Activated CD4-positive, alpha-beta T cell treated with anti-CD3 and anti-CD28 coated beads, Interleukin-2, Interleukin-6, amounts not matched to agents 100 ng/mL and 50 ng/mL, durations not matched to agents 16 hours and 8 hours (primary cell): ENCODE measurements around the gene ST7.

Experiments
- DNase-seq: peaks from one replicate; pipeline ENCODE4 v3.0.0-alpha.2; 2020

ST7 gene

DNA sequence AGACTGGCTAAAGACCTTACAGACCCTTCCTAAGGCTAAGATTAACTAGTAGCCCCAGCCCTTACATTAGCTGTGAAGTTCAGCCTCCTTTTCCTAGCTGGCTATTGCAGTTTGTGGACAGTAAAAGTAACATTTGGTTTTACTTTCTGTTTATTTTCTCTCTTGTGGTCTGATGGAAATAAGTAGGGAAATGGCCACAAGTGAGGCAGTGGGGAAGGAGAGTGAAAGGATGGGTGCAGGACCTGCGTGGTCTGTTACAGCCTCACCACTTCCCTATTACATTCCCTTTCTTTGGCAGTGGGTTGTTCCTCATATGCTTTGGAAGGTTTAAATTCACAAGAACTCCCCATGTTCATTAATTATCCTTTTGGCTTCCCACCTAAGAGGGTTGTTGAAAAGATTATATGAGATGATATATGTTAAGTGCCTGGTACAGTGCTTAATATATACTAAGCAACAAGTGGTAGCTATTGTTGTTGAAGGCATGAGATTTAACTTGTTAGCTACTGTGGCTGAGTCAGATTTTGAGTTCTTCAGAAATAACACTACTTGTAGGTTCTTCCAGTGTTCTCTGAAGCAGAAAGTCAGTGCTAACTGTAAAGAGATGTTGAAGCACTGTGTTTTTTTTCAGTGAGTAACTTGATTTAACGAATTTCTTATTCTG, 181.7 kb downstream of the ST7 start:
- peak; percentile 20 for DNase-seq

DNA sequence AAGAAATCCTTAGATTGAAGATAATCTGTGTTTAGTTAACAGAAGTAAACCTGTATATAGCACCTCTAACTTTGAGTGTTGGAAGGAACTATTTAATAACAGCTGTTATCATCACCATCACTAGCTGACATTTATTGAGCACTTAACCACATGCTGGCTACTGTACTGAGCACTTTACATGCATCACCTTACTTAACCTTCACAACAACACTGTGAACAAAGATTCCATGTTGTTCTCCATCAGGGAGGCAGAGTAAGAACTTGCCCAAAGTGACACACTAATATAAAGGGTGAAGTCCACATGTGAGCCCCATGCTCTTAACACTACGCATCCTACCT, 182.2 kb downstream of the ST7 start:
- DNase-seq, result no peak

DNA sequence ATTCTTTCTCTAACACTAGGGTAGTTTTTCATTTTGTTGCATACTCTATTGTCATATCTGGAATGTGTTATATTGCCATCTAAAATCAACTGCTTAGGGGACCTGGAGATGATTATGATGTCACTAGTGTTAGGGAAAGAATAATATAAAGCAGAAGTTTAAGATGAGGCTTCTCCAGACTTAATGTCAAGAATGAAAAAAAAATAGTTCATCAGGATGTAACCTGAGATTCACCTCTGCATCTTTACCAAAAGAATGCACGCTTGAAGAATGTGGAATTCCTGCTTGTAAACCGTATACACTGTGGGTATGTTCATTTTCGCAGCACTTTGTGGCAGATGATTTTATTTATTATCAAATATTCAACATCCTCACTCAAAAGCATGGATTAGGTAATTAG, 184.6 kb downstream of the ST7 start:
- no peak for DNase-seq

DNA sequence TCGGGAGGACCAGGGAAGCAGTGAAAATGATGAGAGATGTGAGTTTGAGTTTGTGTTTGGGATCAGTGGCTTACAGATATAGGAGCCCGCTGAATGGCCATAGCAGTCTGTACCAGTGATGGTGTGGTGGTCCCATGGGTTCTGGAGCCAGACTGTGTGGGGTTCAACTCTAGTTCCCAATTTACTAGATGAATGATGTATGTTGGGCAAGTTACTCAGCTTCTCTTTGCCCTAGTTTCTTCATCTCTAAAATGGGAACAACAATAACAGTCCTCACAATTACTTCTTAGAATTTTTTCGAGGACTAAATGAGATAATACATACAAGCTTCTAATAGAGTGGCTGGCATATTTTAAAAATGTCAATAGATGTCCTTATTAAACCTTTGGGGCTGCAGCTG, 185.2 kb downstream of the ST7 start:
- DNase-seq, result no peak

DNA sequence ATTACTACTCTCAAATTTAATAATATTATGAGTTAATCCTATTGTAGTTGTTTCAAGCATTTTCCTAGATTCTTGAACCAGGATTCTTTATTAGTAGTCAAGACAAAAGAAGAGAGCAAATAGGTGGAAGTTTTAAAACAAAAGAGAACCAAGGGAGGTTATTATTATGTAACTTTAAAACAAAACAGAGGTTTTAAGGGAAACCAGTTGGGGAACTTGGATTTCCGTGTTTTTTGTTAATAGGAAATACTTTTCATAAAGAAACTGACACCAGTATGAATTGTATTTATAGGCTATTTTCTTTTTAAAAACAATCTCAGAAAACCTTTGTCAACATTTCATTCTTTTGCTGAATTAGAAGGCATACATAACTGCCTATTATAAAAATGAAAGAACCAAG, 185.7 kb downstream of the ST7 start:
- DNase-seq, result no peak

DNA sequence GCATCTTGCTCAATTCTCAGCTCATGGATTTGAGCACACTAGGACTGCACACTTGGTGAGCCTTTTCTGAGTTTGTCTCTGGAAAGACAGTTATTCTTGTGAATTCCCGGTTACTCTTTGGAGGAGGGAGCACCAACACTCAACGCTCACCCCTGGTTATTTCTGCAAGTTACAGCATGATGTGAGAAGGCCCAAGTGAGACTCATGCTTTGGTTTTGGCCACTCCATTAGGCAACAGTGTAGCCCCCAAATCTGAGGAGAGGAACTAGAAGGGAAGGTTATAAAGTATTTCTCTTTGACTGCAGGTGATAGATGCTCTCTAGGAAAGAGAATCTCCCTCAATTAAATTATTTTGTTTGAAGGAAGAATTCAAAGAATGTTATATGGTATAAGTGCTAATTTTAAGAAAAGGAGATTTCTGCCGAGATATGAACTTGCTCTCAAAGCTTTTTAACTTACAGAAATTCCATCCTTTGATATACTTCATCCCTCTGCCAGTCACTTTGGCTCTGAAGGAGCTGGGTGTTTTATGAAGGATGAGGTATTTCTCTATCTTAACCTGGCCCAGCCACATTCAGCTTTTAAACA, 186.2 kb downstream of the ST7 start:
- DNase-seq, result no peak

DNA sequence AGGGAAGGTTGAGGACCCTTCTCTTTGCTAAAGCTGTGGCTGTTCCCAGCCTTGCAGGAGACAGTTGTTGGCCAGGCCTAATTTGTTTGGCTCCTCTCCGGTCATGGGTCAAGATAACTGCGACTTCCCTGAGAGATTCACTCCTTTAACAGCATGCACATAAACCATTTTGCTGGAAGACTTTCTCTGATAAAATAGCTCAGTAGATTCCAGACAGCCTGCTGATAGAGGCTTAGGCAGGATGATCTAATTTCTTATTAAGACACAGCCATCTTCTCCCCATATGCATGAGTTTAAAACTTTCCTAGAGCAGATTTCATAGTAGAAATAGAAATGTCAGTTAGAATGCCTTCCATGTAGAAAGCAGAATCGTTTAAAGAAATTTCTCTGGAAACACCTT, 187.6 kb downstream of the ST7 start:
- no peak for DNase-seq

DNA sequence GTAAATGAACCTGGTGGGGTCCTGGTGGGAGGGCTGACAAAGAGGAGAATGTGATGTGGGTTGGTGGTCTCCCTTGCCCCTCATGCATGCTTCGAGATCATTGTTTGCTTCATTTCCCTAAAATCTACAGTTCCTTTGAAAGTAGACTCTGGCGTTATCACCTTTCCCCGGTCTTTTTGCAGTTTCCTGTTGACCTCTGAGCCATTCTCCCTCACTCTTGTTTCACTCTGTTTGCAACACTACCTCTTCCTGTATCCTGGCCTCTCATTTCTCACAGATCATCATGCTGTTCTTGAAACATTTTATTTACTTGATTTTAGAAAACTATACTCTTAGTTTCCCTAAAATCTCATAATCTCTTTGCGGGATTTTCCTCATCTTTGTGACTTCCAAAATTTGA, 189.8 kb downstream of the ST7 start:
- no peak for DNase-seq

DNA sequence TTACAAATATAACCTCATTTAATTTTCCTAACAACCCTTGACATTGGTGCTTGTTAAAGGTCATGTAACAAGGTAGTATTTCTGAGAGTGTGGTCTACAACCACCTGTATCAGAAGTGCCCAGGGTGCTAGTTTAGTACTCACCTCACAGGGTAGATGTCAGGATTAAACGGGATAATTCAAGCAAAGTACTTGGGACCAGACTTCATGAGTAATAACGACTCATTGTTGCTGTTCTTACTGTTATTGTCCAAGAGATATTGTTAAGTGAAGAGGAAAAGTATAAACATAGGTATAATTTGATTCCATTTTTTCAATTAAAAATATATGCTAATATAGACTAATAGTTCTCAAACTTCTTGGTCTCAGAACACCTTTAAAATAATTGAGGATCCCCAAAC, 190.3 kb downstream of the ST7 start:
- no peak for DNase-seq

DNA sequence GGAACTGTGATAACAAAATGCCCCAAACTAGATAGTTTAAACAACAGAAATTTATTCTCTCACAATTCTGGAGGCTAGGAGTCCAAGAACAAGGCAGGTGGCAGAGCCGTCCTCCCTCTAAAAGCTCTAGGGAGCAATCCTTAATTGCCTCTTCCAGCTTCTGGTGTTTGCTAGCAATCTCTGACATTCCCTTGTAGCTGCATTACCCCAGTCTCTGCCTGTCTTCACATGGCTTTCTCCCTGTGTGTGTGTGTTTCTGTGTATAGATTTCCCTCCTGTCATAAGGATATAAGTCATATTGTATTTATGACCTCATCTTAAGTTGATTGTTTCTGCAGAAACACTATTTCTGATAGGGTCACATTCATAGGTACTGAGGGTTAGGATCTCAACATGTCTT, 192.0 kb downstream of the ST7 start:
- DNase-seq, result no peak

DNA sequence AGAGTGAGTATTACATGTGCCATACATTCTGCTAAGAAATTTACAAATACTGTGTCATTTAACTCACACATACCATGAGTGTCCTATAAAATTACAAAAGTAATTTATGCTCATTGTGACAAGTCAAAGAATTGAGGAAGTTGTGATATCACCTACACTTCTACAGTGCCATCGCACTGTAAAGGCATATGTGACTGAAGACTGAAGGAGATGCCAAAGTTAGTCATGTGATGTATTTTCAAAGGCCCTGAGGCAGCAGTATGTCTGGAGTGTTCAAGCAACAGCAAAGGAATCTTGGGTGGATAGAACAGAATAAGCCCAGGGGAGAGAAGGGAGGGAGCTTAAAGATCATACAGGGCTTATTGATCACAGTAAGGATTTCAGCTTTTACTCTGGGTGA, 192.8 kb downstream of the ST7 start:
- DNase-seq, result no peak

DNA sequence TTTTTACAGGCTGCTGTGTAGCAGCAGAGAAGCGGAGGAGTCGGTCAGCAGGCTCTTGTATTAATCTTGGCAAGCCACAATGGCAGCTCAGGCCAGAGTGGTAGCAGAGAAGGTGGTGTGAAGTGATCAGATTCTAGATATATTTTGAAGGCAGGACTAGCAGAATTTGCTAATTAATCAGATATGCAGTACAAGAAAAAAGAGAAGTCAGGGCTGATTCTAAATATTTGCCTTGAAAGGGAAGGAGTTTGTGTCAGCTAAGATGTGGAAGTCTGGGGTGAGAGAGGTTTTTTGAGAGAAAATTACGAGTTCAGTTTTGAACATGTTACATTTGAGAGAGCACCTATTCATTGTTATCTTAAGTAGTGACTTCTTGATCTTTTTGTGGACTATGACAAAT, 193.2 kb downstream of the ST7 start:
- no peak for DNase-seq

DNA sequence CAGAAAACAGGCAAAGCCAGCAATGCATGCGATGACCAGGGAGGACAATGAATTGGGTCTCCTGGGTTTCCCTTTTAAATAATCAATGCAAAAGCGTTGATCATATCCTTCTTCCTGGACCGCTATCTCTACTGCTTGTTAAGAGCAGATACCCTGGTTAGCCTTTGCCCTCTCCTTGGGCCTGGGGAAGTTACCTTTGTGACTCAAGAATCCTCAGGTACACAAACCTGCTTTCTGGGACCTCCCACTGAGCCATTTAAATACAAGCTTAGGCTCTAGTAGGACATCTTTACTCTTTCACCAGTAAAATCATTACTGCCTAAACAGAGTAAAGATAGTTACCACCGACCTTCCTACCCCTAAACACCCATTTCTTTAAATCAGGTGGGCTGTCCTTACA, 195.7 kb downstream of the ST7 start:
- no peak for DNase-seq

DNA sequence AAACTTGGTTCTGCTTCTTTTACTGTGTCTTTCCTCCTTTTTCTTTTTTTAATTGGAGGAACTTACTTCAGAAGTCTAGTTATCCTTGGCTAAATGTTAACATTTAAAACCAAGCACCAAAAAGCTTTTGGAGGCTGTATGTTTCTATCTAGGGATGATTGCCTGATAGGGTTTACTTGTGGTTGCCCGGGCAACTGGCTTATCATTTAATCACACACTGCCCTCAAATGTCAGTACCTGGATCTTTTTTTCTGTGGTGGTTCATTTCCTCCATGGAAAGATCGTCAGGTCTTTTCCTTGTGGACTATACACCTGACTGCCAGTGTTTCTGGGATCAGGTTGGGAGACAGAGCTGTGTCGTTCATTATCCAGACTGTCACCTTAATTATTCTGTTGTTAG, 196.4 kb downstream of the ST7 start:
- no peak for DNase-seq

DNA sequence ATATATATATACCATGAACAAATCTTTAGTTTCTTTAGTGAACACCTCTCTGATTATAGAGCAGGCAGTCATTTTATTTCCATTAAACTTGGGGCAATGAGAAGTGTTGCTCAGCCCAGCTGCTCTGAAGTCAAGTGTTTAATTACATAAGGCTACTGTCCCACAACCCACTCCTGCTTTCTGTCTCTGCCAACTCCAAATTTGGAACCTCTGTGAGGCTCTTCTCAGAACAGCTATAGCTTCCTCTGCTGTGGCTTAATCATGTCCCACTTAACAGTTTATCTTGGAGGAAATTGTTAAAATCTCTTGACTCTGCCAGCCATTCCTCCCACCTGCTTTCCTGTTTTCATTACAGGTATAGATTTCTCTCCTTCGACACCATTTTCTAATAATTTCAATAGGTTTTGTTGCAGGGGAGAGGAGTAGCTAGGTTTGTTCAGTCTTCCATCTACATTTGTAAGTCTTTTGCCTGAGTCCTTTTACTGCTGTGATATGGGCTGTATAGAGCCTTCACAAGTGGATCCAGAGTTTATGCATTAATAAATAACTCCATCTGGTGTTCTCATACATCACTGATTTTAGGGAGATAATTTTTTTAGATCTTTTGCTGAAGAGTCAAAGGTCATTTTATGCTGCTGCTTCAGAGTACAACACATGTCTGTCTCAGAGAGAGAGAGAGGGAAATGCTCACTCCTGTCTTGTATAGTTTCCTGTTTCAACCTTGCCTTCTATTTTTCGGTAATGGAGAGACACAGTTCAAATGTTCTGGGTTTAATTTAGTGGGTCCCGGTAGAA, 199.1 kb downstream of the ST7 start:
- DNase-seq, result no peak

DNA sequence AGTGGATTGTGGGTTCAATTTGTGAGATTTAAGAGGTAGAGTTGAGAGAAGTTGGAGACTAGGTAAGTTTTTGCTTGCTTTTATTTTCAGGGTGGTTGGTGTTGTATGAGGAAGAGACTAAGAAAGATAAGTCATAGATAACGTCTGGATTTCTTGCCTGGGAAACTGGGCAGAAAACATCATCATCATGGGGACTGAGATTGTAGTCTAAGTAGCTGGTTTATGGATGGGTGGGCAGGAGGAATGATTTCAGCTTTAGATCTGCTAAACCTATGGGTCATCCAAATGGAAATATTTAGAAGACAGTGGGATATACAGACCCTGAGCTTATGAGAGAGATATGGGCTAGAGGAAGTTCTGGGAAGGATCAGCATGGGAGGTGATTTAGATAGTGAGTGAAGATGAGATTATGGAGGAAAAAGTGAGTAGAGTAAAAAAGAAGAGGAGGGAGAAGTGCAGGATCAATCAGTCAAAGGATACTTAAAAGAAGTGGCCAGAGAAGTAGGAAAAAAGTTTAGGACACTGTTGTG, 199.8 kb downstream of the ST7 start:
- DNase-seq, result no peak

DNA sequence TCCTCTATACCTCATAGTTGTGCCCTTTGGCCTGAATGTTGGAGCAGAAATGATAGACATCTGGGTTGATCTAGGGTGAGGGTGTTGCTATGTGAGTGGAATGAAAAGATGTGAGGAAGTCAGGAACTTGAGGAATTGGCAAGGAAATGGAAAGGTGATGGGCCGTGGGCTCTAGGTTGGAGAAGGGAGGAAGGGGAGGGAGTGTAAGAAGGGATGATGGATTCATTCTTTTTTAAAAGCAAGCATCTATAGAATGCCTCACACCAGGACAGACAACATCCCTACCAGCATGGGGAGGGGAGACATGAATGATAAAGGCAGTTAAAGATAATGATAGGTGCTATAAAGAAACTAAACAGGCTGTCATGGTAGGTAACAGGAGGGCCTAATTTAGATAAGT, 201.4 kb downstream of the ST7 start:
- no peak for DNase-seq

DNA sequence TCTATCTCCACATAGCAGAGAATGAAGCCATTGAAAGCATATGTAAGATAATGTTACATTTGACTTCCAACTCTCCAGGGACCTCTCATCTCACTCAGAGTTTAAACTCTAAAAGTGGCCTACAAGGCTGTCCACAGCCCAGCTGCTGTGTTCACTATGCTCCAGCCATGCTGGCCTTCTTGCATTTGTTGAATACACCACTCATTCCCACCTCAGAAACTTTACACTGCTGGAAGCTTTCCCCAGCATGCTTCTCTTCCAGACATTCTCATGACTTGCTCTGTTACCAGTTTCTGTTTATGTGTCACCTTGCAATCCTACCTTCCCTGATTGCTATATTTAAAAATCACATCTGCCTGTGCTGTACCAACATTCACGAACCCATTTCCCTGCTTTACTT, 202.4 kb downstream of the ST7 start:
- no peak for DNase-seq

DNA sequence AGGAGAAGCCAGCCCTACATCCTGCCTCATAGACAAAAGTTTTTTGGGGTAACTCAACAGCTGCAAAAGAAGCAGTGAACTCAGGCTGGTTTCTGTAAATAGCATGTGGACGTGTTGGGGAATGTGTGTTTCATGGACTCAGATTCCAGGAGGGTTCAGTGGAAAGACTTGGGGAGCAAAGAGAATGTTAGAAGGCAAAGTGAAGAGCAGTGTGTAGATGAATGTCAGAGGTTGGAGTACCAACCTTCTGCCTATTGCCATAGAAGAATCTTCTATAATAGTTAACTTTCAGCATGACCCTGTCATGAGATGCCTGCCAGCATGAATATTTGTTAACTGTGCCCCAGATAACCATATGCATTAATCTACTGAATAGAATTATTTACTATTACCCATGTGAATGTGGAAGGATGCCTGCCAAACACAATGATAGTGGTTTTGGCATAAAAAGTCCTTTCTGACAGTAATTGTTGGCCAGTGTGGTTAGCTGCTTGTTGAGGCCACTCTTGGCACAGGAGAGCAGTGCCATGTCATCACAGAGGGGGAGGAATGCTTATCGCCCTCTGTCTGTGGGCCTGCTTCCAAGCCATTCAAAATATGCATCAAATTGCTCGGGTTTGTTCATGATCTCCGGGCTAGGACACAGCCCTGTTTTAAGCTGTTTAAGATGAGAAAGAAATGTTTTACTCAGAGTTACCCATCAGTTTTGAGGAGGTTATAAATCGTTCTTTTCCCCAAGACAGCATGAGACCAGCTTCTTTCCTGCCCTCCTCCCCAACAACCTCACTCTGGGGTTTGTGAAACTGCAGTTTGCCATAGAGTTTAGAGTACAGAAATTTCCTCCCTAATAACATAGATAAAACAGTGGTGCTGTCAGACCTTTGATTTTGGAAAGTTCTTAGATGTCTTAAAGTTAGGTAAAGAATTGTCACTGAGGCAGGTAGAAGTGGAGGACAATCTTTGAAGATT, 204.2 kb downstream of the ST7 start:
- DNase-seq, result no peak

DNA sequence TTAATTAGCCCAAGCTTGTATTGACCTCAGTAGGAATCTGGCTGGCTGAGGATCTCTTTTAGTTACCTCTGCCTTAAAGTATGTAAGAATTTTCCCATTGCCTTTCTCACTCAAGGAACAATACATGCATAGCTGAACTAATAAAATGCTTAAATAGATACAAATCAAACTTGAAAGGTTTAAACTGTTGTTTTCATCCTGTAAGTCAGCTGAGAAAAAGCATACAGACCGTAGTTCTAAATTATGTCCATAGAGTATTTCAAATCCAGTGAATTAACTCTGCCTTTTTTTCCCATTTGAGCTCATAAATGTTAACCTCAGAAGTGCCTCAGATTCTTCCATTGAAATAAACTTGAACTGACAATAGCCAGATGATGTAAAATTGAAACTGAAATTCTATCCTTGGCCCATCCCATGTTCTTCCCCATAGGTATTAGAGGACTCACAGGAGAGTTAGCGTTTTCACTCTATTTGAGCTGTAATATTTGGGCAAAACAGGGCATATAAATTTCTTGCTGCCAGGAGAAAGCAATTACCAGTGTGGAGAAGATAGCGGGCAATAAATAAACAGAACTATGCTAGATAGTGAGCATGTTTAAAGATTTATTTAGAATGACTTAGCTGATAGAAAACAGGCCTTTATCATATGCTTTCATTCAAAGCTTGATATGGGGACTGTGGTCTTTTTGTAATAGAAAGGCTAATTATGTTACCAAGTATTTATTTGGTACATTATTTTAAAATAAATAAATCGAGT, 205.8 kb downstream of the ST7 start:
- no peak for DNase-seq

DNA sequence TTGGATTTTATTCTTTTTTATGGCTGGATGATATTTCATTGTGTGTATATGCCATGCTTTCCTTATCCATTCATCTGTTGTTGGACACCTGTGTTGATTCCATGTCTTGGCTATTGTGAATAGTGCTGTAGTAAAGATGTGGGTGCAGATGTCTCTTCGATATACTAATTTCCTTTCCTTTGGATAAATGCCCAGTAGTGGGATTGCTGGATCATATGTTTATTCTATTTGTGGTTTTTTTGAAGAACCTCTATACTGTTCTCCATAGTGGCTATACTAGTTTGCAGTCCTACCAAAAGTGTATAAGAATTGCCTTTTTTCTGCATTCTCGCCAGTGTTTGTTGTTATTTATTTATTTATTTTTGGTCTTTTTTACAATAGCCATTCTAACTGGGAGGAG, 209.8 kb downstream of the ST7 start:
- DNase-seq, result no peak

DNA sequence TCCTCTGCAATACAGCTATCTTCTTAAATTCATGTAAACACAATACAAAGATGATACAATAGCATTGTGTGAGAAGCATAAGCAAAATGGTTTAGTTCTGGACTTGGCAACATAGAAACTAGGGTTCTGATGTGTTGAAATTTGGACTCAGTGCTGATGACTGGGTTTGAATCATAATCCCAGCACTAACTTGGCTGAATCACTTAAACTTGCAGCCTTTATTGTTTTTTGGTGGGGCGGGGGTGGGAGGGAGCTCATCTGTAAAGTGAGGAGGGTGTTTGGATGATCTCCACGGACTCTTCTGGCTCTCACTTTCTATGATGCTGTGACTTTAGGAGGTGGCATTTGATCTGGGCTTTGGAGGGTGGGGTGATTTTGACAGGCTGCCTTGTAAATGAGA, 211.3 kb downstream of the ST7 start:
- DNase-seq, result no peak
